ENCODE measurements around the gene SPPL3.

GRCh38 chr12:120932058-120932457 lies 27.9 kb upstream of the SPPL3 start:
- TF ChIP-seq CTCF (IDR thresholded peaks at IDR 0.05): no peak
- no peak for TF ChIP-seq OVOL2 (CRISPR knock-in tag; IDR thresholded peaks at IDR 0.05; ENCODE audit: borderline replicate concordance)
- TF ChIP-seq KAT7 (CRISPR knock-in tag; IDR thresholded peaks at IDR 0.05; ENCODE audit: borderline replicate concordance): no peak
- no peak for TF ChIP-seq ZNF263 (CRISPR knock-in tag; IDR thresholded peaks at IDR 0.05; ENCODE audit: low read depth)
- no peak for TF ChIP-seq ATF2 (CRISPR knock-in tag; IDR thresholded peaks at IDR 0.05; ENCODE audit: borderline replicate concordance, low read depth)
- TF ChIP-seq, protein P1, sequence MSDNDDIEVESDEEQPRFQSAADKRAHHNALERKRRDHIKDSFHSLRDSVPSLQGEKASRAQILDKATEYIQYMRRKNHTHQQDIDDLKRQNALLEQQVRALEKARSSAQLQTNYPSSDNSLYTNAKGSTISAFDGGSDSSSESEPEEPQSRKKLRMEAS (CRISPR knock-in tag; IDR thresholded peaks at IDR 0.05): no peak
- TF ChIP-seq SMAD4 (CRISPR knock-in tag; IDR thresholded peaks at IDR 0.05): no peak
- no peak for TF ChIP-seq ZNF232 (CRISPR knock-in tag; IDR thresholded peaks at IDR 0.05)
- TF ChIP-seq, protein P2, sequence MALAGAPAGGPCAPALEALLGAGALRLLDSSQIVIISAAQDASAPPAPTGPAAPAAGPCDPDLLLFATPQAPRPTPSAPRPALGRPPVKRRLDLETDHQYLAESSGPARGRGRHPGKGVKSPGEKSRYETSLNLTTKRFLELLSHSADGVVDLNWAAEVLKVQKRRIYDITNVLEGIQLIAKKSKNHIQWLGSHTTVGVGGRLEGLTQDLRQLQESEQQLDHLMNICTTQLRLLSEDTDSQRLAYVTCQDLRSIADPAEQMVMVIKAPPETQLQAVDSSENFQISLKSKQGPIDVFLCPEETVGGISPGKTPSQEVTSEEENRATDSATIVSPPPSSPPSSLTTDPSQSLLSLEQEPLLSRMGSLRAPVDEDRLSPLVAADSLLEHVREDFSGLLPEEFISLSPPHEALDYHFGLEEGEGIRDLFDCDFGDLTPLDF (CRISPR knock-in tag; IDR thresholded peaks at IDR 0.05): no peak
